RWPE1 (cell line): ENCODE measurements around the gene YWHAH.

Experiments
- CTCF ChIA-PET: fragments of 350-600 bp; sonication (Branson Sonifier 250); formaldehyde crosslinking; extraction: SDS; loops from one replicate; lab custom pipeline; 2021; lab: Yijun Ruan, JAX
- POLR2A ChIA-PET: fragments of 400-600 bp; formaldehyde crosslinking; extraction: SDS; loops from one replicate; lab custom pipeline; 2020; ENCODE audit warnings: antibody characterized with exemption; ENCODE audit not compliant: low non-redundant PET; lab: Yijun Ruan, JAX
- DNase-seq: peaks from one replicate; pipeline ENCODE4 v3.0.0; 2012; ENCODE audit warnings: low spot score
- H3K27ac ChIP-seq: fragments of 450-650 bp; 2 replicates; pipeline ENCODE4 v1.5.1; 2017
- TF ChIP-seq, protein P1 (sequence below): fragments of 450-650 bp; conservative IDR thresholded peaks from 2 replicates; pipeline ENCODE4 v1.5.1; 2017; ENCODE audit warnings: low read depth, mild to moderate bottlenecking

Gene YWHAH

GRCh38 chr22:31945443-31945855, 1.1 kb downstream of the YWHAH start:
- TF ChIP-seq, protein P1, sequence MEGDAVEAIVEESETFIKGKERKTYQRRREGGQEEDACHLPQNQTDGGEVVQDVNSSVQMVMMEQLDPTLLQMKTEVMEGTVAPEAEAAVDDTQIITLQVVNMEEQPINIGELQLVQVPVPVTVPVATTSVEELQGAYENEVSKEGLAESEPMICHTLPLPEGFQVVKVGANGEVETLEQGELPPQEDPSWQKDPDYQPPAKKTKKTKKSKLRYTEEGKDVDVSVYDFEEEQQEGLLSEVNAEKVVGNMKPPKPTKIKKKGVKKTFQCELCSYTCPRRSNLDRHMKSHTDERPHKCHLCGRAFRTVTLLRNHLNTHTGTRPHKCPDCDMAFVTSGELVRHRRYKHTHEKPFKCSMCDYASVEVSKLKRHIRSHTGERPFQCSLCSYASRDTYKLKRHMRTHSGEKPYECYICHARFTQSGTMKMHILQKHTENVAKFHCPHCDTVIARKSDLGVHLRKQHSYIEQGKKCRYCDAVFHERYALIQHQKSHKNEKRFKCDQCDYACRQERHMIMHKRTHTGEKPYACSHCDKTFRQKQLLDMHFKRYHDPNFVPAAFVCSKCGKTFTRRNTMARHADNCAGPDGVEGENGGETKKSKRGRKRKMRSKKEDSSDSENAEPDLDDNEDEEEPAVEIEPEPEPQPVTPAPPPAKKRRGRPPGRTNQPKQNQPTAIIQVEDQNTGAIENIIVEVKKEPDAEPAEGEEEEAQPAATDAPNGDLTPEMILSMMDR: no peak
- peak overlapping the region; percentile 97 for H3K27ac ChIP-seq
- no peak for DNase-seq
- ChIA-PET CTCF (no interaction called here), POLR2A (no interaction called here)

GRCh38 chr22:31945971-31946680, 1.8 kb downstream of the YWHAH start:
- POLR2A ChIA-PET: no interaction called here
- CTCF ChIA-PET: interaction anchor here (1.0 to 1.6 kb wide), 2 partner anchors 24 to 75 kb away, joined by 3 to 4 read pairs; no protein-coding TSS in a partner anchor
- TF ChIP-seq, protein P1: no peak
- no peak overlapping the region for H3K27ac ChIP-seq
- no peak for DNase-seq

DNA sequence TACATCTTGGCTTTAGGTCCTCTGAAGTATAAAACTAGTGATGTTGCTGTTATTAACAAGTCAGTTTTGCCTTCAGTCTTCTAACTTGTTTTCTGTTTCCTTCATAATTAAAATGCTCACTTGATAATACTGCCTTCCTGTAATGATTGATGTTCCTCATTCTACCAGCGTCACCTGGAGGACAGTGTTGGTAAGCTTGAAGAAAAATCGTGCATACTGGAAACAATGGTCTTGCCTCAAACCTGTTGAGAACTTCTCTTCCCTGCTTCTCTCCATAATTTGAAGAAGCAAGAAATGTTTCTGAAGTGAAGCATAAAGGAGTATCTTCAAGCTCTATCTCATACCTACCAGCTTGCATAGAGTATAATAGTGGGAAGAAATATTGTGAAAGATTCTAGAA, 3.0 kb downstream of the YWHAH start:
- ChIA-PET POLR2A (no interaction called here), CTCF (interaction anchor here (1.6 kb wide), 1 partner anchor 23 kb away, joined by 4 read pairs; no protein-coding TSS in a partner anchor)
- DNase-seq: peak; percentile 23
- TF ChIP-seq, protein P1: peak; percentile 79
- H3K27ac ChIP-seq: no peak overlapping the region

DNA sequence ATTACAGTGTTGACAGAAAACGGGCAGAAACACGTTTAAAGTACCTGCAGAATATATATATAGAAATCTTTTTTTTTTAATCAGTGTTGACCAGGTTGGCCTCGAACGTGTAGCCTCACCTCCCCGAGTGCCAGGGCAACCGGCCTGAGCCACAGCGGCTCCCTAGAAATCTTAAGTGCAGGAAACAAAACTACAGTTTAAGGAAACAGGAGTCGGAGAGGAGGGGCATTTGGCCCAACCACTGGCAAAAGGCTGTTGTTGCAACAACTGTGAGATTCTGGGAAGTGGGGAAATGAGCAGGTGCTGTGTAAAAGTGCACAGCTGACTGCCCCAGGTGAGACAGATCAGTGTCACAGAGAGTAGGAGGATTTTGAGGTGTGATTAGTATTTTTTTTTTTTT, 3.7 kb downstream of the YWHAH start:
- no peak for DNase-seq
- H3K27ac ChIP-seq: peak overlapping the region; percentile 40
- ChIA-PET CTCF (interaction anchor here (0.6 kb wide), 1 partner anchor 10 kb away, joined by 3 read pairs; no protein-coding TSS in a partner anchor), POLR2A (no interaction called here)
- TF ChIP-seq, protein P1: no peak

DNA sequence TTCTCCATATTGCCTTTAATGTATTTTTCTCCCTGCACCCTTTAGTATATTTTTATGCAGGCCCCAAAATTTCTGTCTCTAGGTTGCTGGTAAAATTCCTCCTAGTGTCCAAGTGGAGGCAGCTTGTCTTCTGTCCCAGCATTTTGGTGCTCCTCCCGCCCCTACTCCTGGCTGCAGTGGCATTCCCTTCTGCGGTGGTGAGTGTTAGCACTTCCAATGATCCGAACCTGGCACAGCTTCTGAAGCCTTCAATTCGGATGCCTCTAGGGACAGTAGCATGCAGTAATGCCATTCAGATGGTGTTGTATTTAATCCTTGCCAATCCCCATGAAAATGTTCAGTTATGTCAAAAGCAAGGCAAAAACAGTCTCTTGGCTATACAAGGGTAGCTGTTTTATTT, 5.9 kb downstream of the YWHAH start:
- TF ChIP-seq, protein P1: no peak
- POLR2A ChIA-PET: no interaction called here
- DNase-seq: no peak
- CTCF ChIA-PET: interaction anchor here (0.6 to 1.6 kb wide), 3 partner anchors 26 to 1099 kb away, joined by 4 to 9 read pairs (median 5); no protein-coding TSS in a partner anchor
- peak overlapping the region; percentile 93 for H3K27ac ChIP-seq

DNA sequence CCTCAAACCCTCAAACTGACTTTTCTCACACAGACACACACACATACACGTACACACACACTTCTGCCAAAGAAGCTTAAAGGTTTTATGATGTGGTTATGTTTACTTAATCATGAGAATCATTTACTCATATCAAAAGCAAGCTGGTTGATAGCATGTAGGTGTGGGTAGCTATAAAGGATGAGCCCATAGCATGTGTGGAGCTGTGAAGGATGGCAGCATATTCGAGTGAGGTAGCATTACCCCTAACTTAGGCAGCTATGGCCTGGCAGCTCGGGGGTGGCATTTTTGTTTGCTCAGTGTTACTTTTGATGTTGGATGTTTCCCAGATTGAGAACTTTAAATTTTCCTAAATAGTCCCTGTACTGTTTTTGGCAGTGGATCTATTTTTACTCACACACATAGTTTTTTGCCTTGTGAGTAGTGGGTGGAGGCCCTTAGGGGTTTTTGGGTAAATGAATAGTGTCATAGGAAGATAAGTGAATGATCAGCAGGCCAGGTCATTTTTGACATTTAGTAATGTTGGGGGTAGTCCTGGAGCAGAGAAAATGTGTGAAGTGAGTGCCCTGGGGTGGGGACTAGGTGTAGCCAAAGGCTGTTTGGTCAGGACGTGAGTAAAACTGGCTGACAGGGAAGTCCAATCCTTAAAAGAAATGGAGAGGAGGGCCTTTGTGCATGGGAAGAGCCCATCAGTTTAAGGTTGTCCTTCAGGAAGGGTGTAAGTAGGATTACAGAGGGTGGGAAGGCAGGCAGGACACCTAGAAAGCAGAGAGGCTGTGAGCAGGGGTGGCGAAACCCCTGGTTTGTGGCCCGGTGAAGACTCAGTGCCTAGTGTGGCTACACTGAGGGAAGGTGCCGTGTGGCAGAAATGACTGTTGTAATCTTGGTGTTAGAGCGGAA, 7.1 kb downstream of the YWHAH start:
- ChIA-PET POLR2A (no interaction called here), CTCF (interaction anchor here (0.7 to 1.6 kb wide), 2 partner anchors 25 to 81 kb away, joined by 3 to 5 read pairs; no protein-coding TSS in a partner anchor)
- peak overlapping the region; percentile 93 for H3K27ac ChIP-seq
- DNase-seq: no peak
- TF ChIP-seq, protein P1: no peak
